ENCODE measurements around the gene PRKN.

Gene PRKN

DNA sequence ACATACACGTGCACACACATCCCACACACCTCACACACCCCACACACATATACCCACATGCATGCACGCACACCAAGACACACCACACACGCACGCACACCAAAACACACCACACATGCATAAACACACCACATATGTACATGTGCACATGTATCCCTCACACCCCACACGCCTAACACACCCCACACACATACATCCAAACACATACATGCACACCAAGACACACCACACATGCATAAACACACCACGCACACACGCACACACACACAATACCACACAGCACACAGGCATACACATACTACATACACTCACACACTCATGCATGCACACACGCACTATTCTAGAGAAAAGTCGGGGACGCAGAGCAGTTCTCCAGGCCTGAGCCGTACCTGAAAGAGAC lies 671.5 kb downstream of the PRKN start:
- Histone ChIP-seq H2BK12ac (ENCODE audit: low read length in 2 of 2) (no peak overlapping the region), H2AK5ac (ENCODE audit: low read length, severe bottlenecking) (no peak overlapping the region), H2AFZ (ENCODE audit: low read depth, low read length) (no peak overlapping the region), H2BK120ac (ENCODE audit: low read depth, low read length) (no peak overlapping the region), H3K14ac (ENCODE audit: low read length in 2 of 2) (peak overlapping the region in 1 of 2 experiments; percentile 20), H3K79me1 (replicated peaks; ENCODE audit: low read length, poor library complexity, severe bottlenecking) (no peaks in the 10 kb centered on the region), H3K36me3 (ENCODE audit: control insufficient read depth in 1 of 2, insufficient read depth in 2 of 2, low read depth in 1 of 2, low read length in 2 of 2) (no peaks in the 10 kb centered on the region), H4K8ac (ENCODE audit: low read length) (no peak overlapping the region), H3K4me1 (ENCODE audit: control insufficient read depth, insufficient read depth, low read depth, low read length) (peaks cover 22% of the 10 kb centered on the region), H3K18ac (ENCODE audit: low read depth in 1 of 2, low read length in 2 of 2) (no peak overlapping the region), H2BK15ac (ENCODE audit: low read depth, poor library complexity, severe bottlenecking) (no peak overlapping the region), H3K4ac (ENCODE audit: low read depth in 1 of 2, low read length in 2 of 2) (no peak overlapping the region), H3K27ac (ENCODE audit: low read length, poor library complexity, severe bottlenecking) (no peak overlapping the region), H3K23ac (ENCODE audit: low read length in 2 of 2) (no peak overlapping the region), H3K4me2 (ENCODE audit: low read length, poor library complexity, severe bottlenecking) (no peak overlapping the region), H3K9me3 (ENCODE audit: control insufficient read depth, low read length) (no peaks in the 10 kb centered on the region), H3K27me3 (ENCODE audit: control insufficient read depth in 1 of 2, insufficient read depth in 1 of 2, low read length in 2 of 2) (no peaks in the 10 kb centered on the region), H3K4me3 (ENCODE audit: insufficient read depth in 1 of 2, low read depth in 1 of 2, low read length in 2 of 2) (no peak overlapping the region), H3K9ac (ENCODE audit: low read length) (no peak overlapping the region), H4K91ac (ENCODE audit: low read length) (peak overlapping the region; percentile 92), H2BK5ac (ENCODE audit: low read depth, low read length, poor library complexity, severe bottlenecking) (no peak overlapping the region)
- DNase-seq: no peak
- 93% methylated on average over 11 of the region's 11 CpGs for WGBS

DNA sequence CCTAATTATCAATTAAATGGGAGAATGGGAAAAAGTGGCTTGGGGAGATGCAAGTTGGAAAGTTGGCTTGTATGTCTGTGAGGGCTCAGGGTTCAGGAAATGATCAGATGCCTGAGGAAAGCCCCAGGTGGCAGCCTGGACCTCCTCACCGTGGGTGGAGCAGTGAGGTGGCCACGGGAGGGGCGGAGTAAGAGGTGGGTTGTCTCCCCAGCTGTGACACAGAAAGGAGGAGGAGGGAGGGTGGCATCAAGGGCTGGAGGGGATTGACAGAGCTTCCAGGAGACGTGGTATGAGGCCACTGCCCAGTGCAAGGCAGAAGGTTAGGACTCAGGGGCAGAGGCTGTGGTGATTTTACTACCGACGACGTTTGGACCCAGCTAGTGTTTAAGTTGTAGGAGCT lies 672.2 kb downstream of the PRKN start:
- Histone ChIP-seq H3K79me1 (replicated peaks; ENCODE audit: low read length, poor library complexity, severe bottlenecking) (no peaks in the 10 kb centered on the region), H3K4ac (ENCODE audit: low read depth in 1 of 2, low read length in 2 of 2) (no peak overlapping the region), H4K8ac (ENCODE audit: low read length) (no peak overlapping the region), H3K27ac (ENCODE audit: low read length, poor library complexity, severe bottlenecking) (no peak overlapping the region), H3K9me3 (ENCODE audit: control insufficient read depth, low read length) (no peaks in the 10 kb centered on the region), H2AK5ac (ENCODE audit: low read length, severe bottlenecking) (no peak overlapping the region), H2BK12ac (ENCODE audit: low read length in 2 of 2) (no peak overlapping the region), H3K27me3 (ENCODE audit: control insufficient read depth in 1 of 2, insufficient read depth in 1 of 2, low read length in 2 of 2) (no peaks in the 10 kb centered on the region), H4K91ac (ENCODE audit: low read length) (no peak overlapping the region), H3K4me3 (ENCODE audit: insufficient read depth in 1 of 2, low read depth in 1 of 2, low read length in 2 of 2) (no peak overlapping the region), H3K14ac (ENCODE audit: low read length in 2 of 2) (no peak overlapping the region), H2BK5ac (ENCODE audit: low read depth, low read length, poor library complexity, severe bottlenecking) (no peak overlapping the region), H3K4me2 (ENCODE audit: low read length, poor library complexity, severe bottlenecking) (no peak overlapping the region), H3K23ac (ENCODE audit: low read length in 2 of 2) (no peak overlapping the region), H2BK120ac (ENCODE audit: low read depth, low read length) (no peak overlapping the region), H2AFZ (ENCODE audit: low read depth, low read length) (no peak overlapping the region), H3K4me1 (ENCODE audit: control insufficient read depth, insufficient read depth, low read depth, low read length) (peaks cover 22% of the 10 kb centered on the region), H3K36me3 (ENCODE audit: control insufficient read depth in 1 of 2, insufficient read depth in 2 of 2, low read depth in 1 of 2, low read length in 2 of 2) (no peaks in the 10 kb centered on the region), H3K9ac (ENCODE audit: low read length) (no peak overlapping the region), H2BK15ac (ENCODE audit: low read depth, poor library complexity, severe bottlenecking) (no peak overlapping the region), H3K18ac (ENCODE audit: low read depth in 1 of 2, low read length in 2 of 2) (no peak overlapping the region)
- no peak for DNase-seq
- WGBS: 78% methylated on average over 7 of the region's 7 CpGs

DNA sequence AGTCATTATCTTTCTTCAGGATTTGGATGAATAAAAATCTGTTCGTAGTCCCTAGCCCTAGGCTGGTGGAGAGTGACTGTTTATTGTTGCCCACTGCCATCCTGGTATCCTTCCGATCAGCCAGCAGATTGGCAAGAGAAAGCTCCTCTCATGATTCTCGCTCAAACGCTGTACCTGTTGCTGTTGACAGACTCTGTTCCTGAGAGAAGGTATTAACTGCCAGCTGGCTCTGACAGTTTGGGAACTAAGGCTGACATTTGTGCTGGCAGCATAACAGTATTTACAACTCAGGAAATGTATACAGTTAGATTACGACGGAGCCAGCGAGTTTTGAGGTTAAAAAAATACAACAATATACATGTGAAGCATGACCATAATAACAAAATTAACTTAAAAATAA lies 674.5 kb downstream of the PRKN start:
- Histone ChIP-seq H3K23ac (ENCODE audit: low read length in 2 of 2) (no peak overlapping the region), H3K4ac (ENCODE audit: low read depth in 1 of 2, low read length in 2 of 2) (no peak overlapping the region), H2BK15ac (ENCODE audit: low read depth, poor library complexity, severe bottlenecking) (no peak overlapping the region), H3K18ac (ENCODE audit: low read depth in 1 of 2, low read length in 2 of 2) (no peak overlapping the region), H2BK120ac (ENCODE audit: low read depth, low read length) (no peak overlapping the region), H3K4me3 (ENCODE audit: insufficient read depth in 1 of 2, low read depth in 1 of 2, low read length in 2 of 2) (no peak overlapping the region), H3K14ac (ENCODE audit: low read length in 2 of 2) (no peak overlapping the region), H3K4me1 (ENCODE audit: control insufficient read depth, insufficient read depth, low read depth, low read length) (peaks cover 17% of the 10 kb centered on the region), H4K8ac (ENCODE audit: low read length) (no peak overlapping the region), H4K91ac (ENCODE audit: low read length) (no peak overlapping the region), H2AK5ac (ENCODE audit: low read length, severe bottlenecking) (no peak overlapping the region), H3K27ac (ENCODE audit: low read length, poor library complexity, severe bottlenecking) (no peak overlapping the region), H2AFZ (ENCODE audit: low read depth, low read length) (no peak overlapping the region), H2BK12ac (ENCODE audit: low read length in 2 of 2) (no peak overlapping the region), H3K27me3 (ENCODE audit: control insufficient read depth in 1 of 2, insufficient read depth in 1 of 2, low read length in 2 of 2) (no peaks in the 10 kb centered on the region), H3K4me2 (ENCODE audit: low read length, poor library complexity, severe bottlenecking) (no peak overlapping the region), H2BK5ac (ENCODE audit: low read depth, low read length, poor library complexity, severe bottlenecking) (no peak overlapping the region), H3K79me1 (replicated peaks; ENCODE audit: low read length, poor library complexity, severe bottlenecking) (no peaks in the 10 kb centered on the region), H3K36me3 (ENCODE audit: control insufficient read depth in 1 of 2, insufficient read depth in 2 of 2, low read depth in 1 of 2, low read length in 2 of 2) (no peaks in the 10 kb centered on the region), H3K9me3 (ENCODE audit: control insufficient read depth, low read length) (no peaks in the 10 kb centered on the region), H3K9ac (ENCODE audit: low read length) (no peak overlapping the region)
- WGBS: 91% methylated on average over 4 of the region's 7 CpGs
- no peak for DNase-seq

DNA sequence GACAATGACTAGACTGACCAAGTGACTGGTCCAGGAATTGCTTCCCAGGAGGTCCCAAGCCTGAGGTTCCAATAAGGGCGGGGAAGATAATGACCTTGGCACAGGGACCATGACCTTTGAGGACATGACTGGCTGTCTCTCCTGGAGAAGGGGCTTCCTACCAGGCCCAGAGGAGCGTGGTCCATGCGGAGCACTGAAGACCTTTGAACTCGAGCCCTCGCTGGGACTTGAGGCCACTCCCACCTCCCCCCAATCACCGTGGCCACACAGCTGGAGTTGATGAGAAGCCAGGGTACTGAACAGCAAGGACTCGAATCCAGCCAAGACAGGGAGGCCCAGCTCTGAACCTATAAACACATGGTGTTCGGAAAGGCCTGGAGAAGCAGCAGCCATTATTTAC lies 677.0 kb downstream of the PRKN start:
- H3K9ac ChIP-seq (ENCODE audit: low read length): no peak overlapping the region
- no peak overlapping the region for H3K4me3 ChIP-seq (ENCODE audit: insufficient read depth in 1 of 2, low read depth in 1 of 2, low read length in 2 of 2)
- no peak overlapping the region for H4K91ac ChIP-seq (ENCODE audit: low read length)
- H2BK15ac ChIP-seq (ENCODE audit: low read depth, poor library complexity, severe bottlenecking): no peak overlapping the region
- no peak overlapping the region for H3K14ac ChIP-seq (ENCODE audit: low read length in 2 of 2)
- no peak overlapping the region for H3K18ac ChIP-seq (ENCODE audit: low read depth in 1 of 2, low read length in 2 of 2)
- H2AK5ac ChIP-seq (ENCODE audit: low read length, severe bottlenecking): no peak overlapping the region
- no peaks in the 10 kb centered on the region for H3K27me3 ChIP-seq (ENCODE audit: control insufficient read depth in 1 of 2, insufficient read depth in 1 of 2, low read length in 2 of 2)
- no peak overlapping the region for H3K4ac ChIP-seq (ENCODE audit: low read depth in 1 of 2, low read length in 2 of 2)
- no peaks in the 10 kb centered on the region for H3K9me3 ChIP-seq (ENCODE audit: control insufficient read depth, low read length)
- WGBS: 84% methylated on average over 8 of the region's 8 CpGs
- H3K4me1 ChIP-seq (ENCODE audit: control insufficient read depth, insufficient read depth, low read depth, low read length): peaks cover 5% of the 10 kb centered on the region
- no peak overlapping the region for H3K27ac ChIP-seq (ENCODE audit: low read length, poor library complexity, severe bottlenecking)
- no peaks in the 10 kb centered on the region for H3K79me1 ChIP-seq (replicated peaks; ENCODE audit: low read length, poor library complexity, severe bottlenecking)
- no peak overlapping the region for H3K4me2 ChIP-seq (ENCODE audit: low read length, poor library complexity, severe bottlenecking)
- no peak overlapping the region for H2BK12ac ChIP-seq (ENCODE audit: low read length in 2 of 2)
- H4K8ac ChIP-seq (ENCODE audit: low read length): no peak overlapping the region
- no peak overlapping the region for H2BK5ac ChIP-seq (ENCODE audit: low read depth, low read length, poor library complexity, severe bottlenecking)
- no peak overlapping the region for H2AFZ ChIP-seq (ENCODE audit: low read depth, low read length)
- no peak for DNase-seq
- no peak overlapping the region for H2BK120ac ChIP-seq (ENCODE audit: low read depth, low read length)
- H3K23ac ChIP-seq (ENCODE audit: low read length in 2 of 2): no peak overlapping the region
- no peaks in the 10 kb centered on the region for H3K36me3 ChIP-seq (ENCODE audit: control insufficient read depth in 1 of 2, insufficient read depth in 2 of 2, low read depth in 1 of 2, low read length in 2 of 2)
